BJ (cell line): ENCODE measurements around the gene STK24. TPM values are rescaled to one million over a fixed set of nuclear protein-coding genes. Genes with fewer than 3 reads are reported as not detected.

Experiments used
- CTCF ChIA-PET: fragments of 350-600 bp; formaldehyde crosslinking; extraction: SDS; loops from one replicate; lab custom pipeline; 2021; ENCODE audit warnings: antibody characterized with exemption, inconsistent platforms; lab: Yijun Ruan, JAX
- POLR2A ChIA-PET: fragments of 300-600 bp; sonication (Branson Sonifier 250); formaldehyde crosslinking; extraction: SDS; loops from one replicate; lab custom pipeline; 2021; ENCODE audit warnings: antibody characterized with exemption; lab: Charles Lee
- DNase-seq: peaks from one replicate; pipeline ENCODE4 v3.0.0-alpha.2; 2011; ENCODE audit warnings: low read depth
- H3K27me3 ChIP-seq: 2 replicates; pipeline ENCODE4 v1.6.0; 2011; ENCODE audit warnings: low read length; ENCODE audit not compliant: control insufficient read depth, insufficient read depth
- H3K36me3 ChIP-seq: 2 replicates; pipeline ENCODE4 v1.5.1; 2011; ENCODE audit warnings: low read length; ENCODE audit not compliant: control insufficient read depth, insufficient read depth
- H3K4me3 ChIP-seq: 2 replicates; pipeline ENCODE4 v1.5.1; 2011; ENCODE audit warnings: low read depth, mild to moderate bottlenecking, control low read depth, low read length
- CTCF ChIP-seq: IDR thresholded peaks from 2 replicates; pipeline ENCODE4 v1.5.1; 2011; ENCODE audit warnings: low read depth, mild to moderate bottlenecking, control low read depth, inconsistent platforms, low read length, moderate library complexity; ENCODE audit not compliant: insufficient read depth
- polyA plus RNA-seq: library from polyadenylated mRNA; depleted of rRNA; stranded (reverse); fragments of >200 nt; gene quantifications from 2 replicates; pipeline ENCODE4 v1.2.3, GENCODE V29; 2011

Gene STK24
- polyA plus RNA-seq, 1 experiment = 32.8 TPM

- DNase-seq = no peak
- TF ChIP-seq CTCF = no peak
- H3K4me3 ChIP-seq = no peak overlapping the region
- ChIA-PET CTCF (no interaction called here), POLR2A (no interaction called here)
- H3K27me3 ChIP-seq = no peaks in the 10 kb centered on the region
- H3K36me3 ChIP-seq = peaks cover 31% of the 10 kb centered on the region
Observed at GRCh38 chr13:98411617-98412265, 165.2 kb downstream of the STK24 start.

- Histone ChIP-seq H3K36me3 (peaks cover 33% of the 10 kb centered on the region), H3K4me3 (no peak overlapping the region), H3K27me3 (no peaks in the 10 kb centered on the region)
- ChIA-PET POLR2A (no interaction called here), CTCF (no interaction called here)
- no peak for DNase-seq
- TF ChIP-seq CTCF = no peak
Observed at GRCh38 chr13:98411013-98411412, 165.9 kb downstream of the STK24 start.

- ChIA-PET POLR2A (no interaction called here), CTCF (no interaction called here)
- DNase-seq = no peak
Observed at GRCh38 chr13:98410612-98411011, 166.3 kb downstream of the STK24 start.

GRCh38 chr13:98409281-98409680 lies 167.6 kb downstream of the STK24 start:
- ChIA-PET POLR2A (no interaction called here), CTCF (interaction anchor here (0.8 to 0.9 kb wide), 2 partner anchors 245 to 264 kb away, joined by 3 read pairs; no protein-coding TSS in a partner anchor)
- Histone ChIP-seq H3K27me3 (no peaks in the 10 kb centered on the region), H3K36me3 (peaks cover 21% of the 10 kb centered on the region), H3K4me3 (no peak overlapping the region)
- DNase-seq = no peak
- no peak for TF ChIP-seq CTCF

More at GRCh38 chr13:98410612-98411011, 166.3 kb downstream of the STK24 start:
- Histone ChIP-seq H3K36me3 (peaks cover 30% of the 10 kb centered on the region), H3K27me3 (no peaks in the 10 kb centered on the region), H3K4me3 (no peak overlapping the region)
- no peak for TF ChIP-seq CTCF

- POLR2A ChIA-PET = no interaction called here
- TF ChIP-seq CTCF = no peak
- Histone ChIP-seq H3K36me3 (peaks cover 16% of the 10 kb centered on the region), H3K27me3 (no peaks in the 10 kb centered on the region), H3K4me3 (no peak overlapping the region)
- no peak for DNase-seq
- CTCF ChIA-PET = no interaction called here
Observed at GRCh38 chr13:98407575-98407974, 169.3 kb downstream of the STK24 start.
